Upper lobe of right lung (tissue), 1 donor: Measurements from ENCODE around the gene TP73. TPM values are rescaled to one million over a fixed set of nuclear protein-coding genes. Genes with fewer than 3 reads are reported as not detected.

Experiments
- ATAC-seq: fragments of 200-7000 bp; cut with Tn5 transposase; one replicate; pipeline ENCODE4 v1.9.1; 2020; ENCODE audit warnings: mild to moderate bottlenecking, moderate library complexity
- DNase-seq: peaks from one replicate; pipeline ENCODE4 v3.0.0-alpha.2; 2020
- H3K27ac ChIP-seq: fragments of 200-600 bp; one replicate; pipeline ENCODE4 v1.8.0; 2022
- H3K27me3 ChIP-seq: fragments of 200-600 bp; one replicate; pipeline ENCODE4 v1.8.0; 2022; ENCODE audit warnings: mild to moderate bottlenecking
- H3K36me3 ChIP-seq: fragments of 200-600 bp; one replicate; pipeline ENCODE4 v1.8.0; 2022
- H3K4me1 ChIP-seq: fragments of 200-600 bp; one replicate; pipeline ENCODE4 v1.8.0; 2022
- H3K4me3 ChIP-seq: fragments of 200-600 bp; one replicate; pipeline ENCODE4 v1.8.0; 2022; ENCODE audit warnings: mild to moderate bottlenecking
- H3K9me3 ChIP-seq: fragments of 200-600 bp; one replicate; pipeline ENCODE4 v1.8.0; 2022
- CTCF ChIP-seq: fragments of 200-600 bp; IDR thresholded peaks from one replicate; pipeline ENCODE4 v1.8.0; 2022; ENCODE audit warnings: antibody characterized with exemption
- intact Hi-C: fragments of 100-400 bp; cut with DNase I; formaldehyde crosslinking; loops from one replicate; pipeline ENCODE4 v1.11.0; 2022
- total RNA-seq: library from RNA; stranded (reverse); fragmentation: NEBNext Ultra II Directional; extraction: Animal tissue kit (Norgen Biotek cat#: 25700); gene quantifications from one replicate; pipeline ENCODE4 v1.2.1, GENCODE V29; 2021
- donor health status: DM: no; HTN: yes; CAD: no; lungs with severe emphysema.

TP73 gene
- total RNA-seq, 1 donor from 2014 or later, result 0.29 TPM

DNA sequence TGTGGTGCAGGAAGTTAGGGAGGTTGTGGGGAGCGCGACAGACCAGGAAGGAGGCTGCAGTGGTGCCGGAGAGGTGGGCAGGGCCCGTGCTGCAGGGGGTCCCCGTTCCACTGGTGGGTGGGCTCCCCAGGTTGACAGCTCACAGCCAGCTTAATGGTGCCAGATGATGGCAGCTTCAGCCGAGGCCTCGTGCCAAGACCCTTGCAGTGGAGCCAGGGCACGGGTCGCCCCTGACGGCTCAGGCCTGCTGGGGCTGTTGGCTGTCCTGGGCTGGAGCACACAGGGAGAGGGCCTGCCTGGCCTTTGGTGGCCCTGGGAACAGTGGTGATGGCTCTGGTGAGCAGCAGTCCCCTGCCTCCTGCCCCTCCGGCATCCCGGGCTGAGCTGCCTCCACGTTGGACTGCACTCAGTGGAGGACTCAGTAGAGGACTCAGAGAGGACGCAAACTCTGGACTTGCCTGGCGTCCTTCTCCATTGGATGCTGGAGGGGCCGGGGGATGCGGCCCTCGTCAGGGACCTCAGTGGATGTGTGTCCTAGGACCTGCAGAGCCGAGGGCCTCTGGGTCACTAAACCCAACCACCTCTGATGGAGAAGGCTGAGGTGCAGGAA, 53.1 kb downstream of the TP73 start:
- intact Hi-C loops, result no loop called here
- Histone ChIP-seq H3K4me3 (no peak overlapping the region), H3K36me3 (no peaks in the 10 kb centered on the region), H3K27me3 (peaks cover 29% of the 10 kb centered on the region), H3K27ac (no peak overlapping the region), H3K9me3 (no peaks in the 10 kb centered on the region), H3K4me1 (no peaks in the 10 kb centered on the region)
- ATAC-seq (no peak), DNase-seq (no peak)
- no peak for TF ChIP-seq CTCF

- Histone ChIP-seq H3K36me3 (no peaks in the 10 kb centered on the region), H3K9me3 (no peaks in the 10 kb centered on the region), H3K4me1 (no peaks in the 10 kb centered on the region), H3K27ac (no peak overlapping the region), H3K27me3 (peaks cover 36% of the 10 kb centered on the region), H3K4me3 (no peak overlapping the region)
- intact Hi-C loops, result no loop called here
- no peak for DNase-seq
- ATAC-seq, result no peak
- TF ChIP-seq CTCF, result no peak
Observed at GRCh38 chr1:3706651-3707297, 54.5 kb downstream of the TP73 start.

GRCh38 chr1:3707298-3707938, 55.1 kb downstream of the TP73 start:
- H3K4me1 ChIP-seq, result no peaks in the 10 kb centered on the region
- no peaks in the 10 kb centered on the region for H3K9me3 ChIP-seq
- peaks cover 36% of the 10 kb centered on the region for H3K27me3 ChIP-seq
- no peak for ATAC-seq
- DNase-seq, result no peak
- no peak for TF ChIP-seq CTCF
- H3K27ac ChIP-seq, result no peak overlapping the region
- no peaks in the 10 kb centered on the region for H3K36me3 ChIP-seq
- intact Hi-C loops, result no loop called here
- H3K4me3 ChIP-seq, result no peak overlapping the region

DNA sequence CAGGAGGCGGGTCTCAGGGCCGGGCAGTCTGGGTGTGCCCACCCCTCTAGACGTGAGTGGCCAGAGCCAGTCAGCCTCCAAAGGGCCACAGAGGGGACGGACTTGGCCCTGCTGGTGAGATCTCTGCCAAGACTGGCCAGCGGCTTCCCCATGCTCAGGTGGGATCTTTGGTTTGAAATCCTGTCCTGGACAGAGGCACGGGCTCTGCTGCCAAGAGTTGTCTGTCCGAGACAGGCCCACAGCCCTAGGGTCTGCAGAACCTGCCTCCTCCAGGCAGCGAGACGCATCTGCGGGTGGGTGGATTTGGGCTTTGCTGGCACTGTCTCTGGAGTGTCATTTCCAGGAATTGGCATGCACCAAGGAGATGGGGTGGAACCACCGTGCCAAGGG, 55.6 kb downstream of the TP73 start:
- Histone ChIP-seq H3K27me3 (peaks cover 36% of the 10 kb centered on the region), H3K4me3 (no peak overlapping the region), H3K4me1 (no peaks in the 10 kb centered on the region), H3K36me3 (no peaks in the 10 kb centered on the region), H3K9me3 (no peaks in the 10 kb centered on the region), H3K27ac (no peak overlapping the region)
- no peak for DNase-seq
- ATAC-seq, result no peak
- intact Hi-C loops, result no loop called here
- no peak for TF ChIP-seq CTCF

GRCh38 chr1:3708791-3709190, 56.5 kb downstream of the TP73 start:
- DNase-seq (no peak), ATAC-seq (no peak)
- Histone ChIP-seq H3K9me3 (no peaks in the 10 kb centered on the region), H3K36me3 (no peaks in the 10 kb centered on the region), H3K27me3 (peaks cover 36% of the 10 kb centered on the region), H3K4me3 (no peak overlapping the region), H3K4me1 (no peaks in the 10 kb centered on the region), H3K27ac (no peak overlapping the region)
- TF ChIP-seq CTCF, result no peak
- intact Hi-C loops, result no loop called here
